Calu3 (cell line): ENCODE measurements around the gene CRY2. TPM values are rescaled to one million over a fixed set of nuclear protein-coding genes. Genes with fewer than 3 reads are reported as not detected.

Experiments used
- BruUV-seq: library from RNA; stranded (reverse); fragments of 400-500 nt; replicated peaks from 2 replicates; lab custom pipeline; 2021; lab: Mats Ljungman, UMichigan
- CTCF ChIA-PET: fragments of 300-600 bp; sonication (Branson Sonifier 250); formaldehyde crosslinking; loops from one replicate; lab custom pipeline; 2022; ENCODE audit warnings: antibody characterized with exemption; lab: Charles Lee
- DNase-seq: peaks from one replicate; pipeline ENCODE4 v3.0.0; 2022
- H3K27ac Mint-ChIP-seq: one replicate; pipeline ENCODE4 v1.8.0; 2022; ENCODE audit warnings: mixed read lengths; ENCODE audit not compliant: unreplicated experiment
- H3K27me3 Mint-ChIP-seq: one replicate; pipeline ENCODE4 v1.8.0; 2022; ENCODE audit warnings: mixed read lengths; ENCODE audit not compliant: unreplicated experiment
- H3K36me3 Mint-ChIP-seq: one replicate; pipeline ENCODE4 v1.8.0; 2022; ENCODE audit warnings: mild to moderate bottlenecking, moderate library complexity, mixed read lengths; ENCODE audit not compliant: insufficient read depth, unreplicated experiment
- H3K4me1 Mint-ChIP-seq: one replicate; pipeline ENCODE4 v1.8.0; 2022; ENCODE audit warnings: mild to moderate bottlenecking, low read depth, mixed read lengths; ENCODE audit not compliant: unreplicated experiment
- H3K4me3 Mint-ChIP-seq: one replicate; pipeline ENCODE4 v1.8.0; 2022; ENCODE audit warnings: mild to moderate bottlenecking, low read depth, moderate library complexity, mixed read lengths; ENCODE audit not compliant: unreplicated experiment
- H3K9me3 Mint-ChIP-seq: one replicate; pipeline ENCODE4 v1.8.0; 2022; ENCODE audit warnings: low read depth, mixed read lengths; ENCODE audit not compliant: unreplicated experiment
- CTCF ChIP-seq: fragments of 200-600 bp; IDR thresholded peaks from one replicate; pipeline ENCODE4 v1.8.0; 2022; ENCODE audit warnings: antibody characterized with exemption; ENCODE audit not compliant: unreplicated experiment
- intact Hi-C: fragments of 100-400 bp; cut with micrococcal nuclease; formaldehyde crosslinking; loops from one replicate; pipeline ENCODE4 v1.10.0; 2022; ENCODE audit not compliant: unreplicated experiment
- total RNA-seq: library from RNA; stranded (reverse); gene quantifications from 2 replicates; pipeline ENCODE4 v1.2.3, GENCODE V29; 2022

The CRY2 gene
- total RNA-seq, 1 experiment from 2014 or later, result 14.9 TPM

DNA sequence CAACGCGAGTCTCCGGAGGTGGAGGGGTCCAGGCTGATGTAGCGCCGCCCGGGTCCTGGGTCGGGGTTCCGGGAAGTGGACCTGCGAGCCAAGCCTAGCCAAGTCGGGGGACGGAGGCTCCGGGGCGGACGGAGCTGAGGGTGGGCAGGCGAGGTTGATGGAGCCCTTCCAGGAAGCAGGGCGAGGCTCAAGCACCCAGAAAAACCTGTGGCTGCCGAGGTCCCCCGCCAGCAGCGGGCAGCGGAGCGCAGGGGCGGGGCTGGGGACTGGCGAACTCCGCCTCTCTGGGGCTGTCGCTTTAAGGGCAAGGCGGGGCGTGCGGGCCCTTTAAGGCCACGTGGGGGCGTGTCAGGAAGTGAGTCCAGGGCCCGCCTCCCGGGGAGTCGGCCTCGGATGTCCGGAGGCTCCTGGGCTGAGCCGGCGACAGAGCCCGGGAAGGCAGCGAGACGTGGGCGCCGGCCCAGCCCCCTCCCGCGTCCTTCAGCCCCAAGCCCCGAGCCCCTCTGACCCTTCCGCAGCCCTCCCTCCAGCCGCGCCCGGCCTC, 42.4 kb upstream of the CRY2 start, which contains the start of gene SLC35C1:
TSS of gene SLC35C1 (plus strand) at position 389 of the 544 bp plus-strand sequence. CDS start 653 bp downstream, outside the sequence.
- peaks cover 37% of the 10 kb centered on the region for H3K36me3 Mint-ChIP-seq
- CTCF ChIA-PET, result interaction anchor here (0.9 to 2.2 kb wide), 2 partner anchors 33 to 38 kb away, joined by 3 to 7 read pairs; no protein-coding TSS in a partner anchor
- peak within 1 kb of the TSS; percentile 96 for H3K4me3 Mint-ChIP-seq
- peaks cover 3% of the 10 kb centered on the region for H3K9me3 Mint-ChIP-seq
- H3K27me3 Mint-ChIP-seq, result no peaks in the 10 kb centered on the region
- H3K27ac Mint-ChIP-seq, result peak within 1 kb of the TSS; percentile 84
- H3K4me1 Mint-ChIP-seq, result peaks cover 16% of the 10 kb centered on the region
- peak; percentile 98 for DNase-seq
- intact Hi-C loops, result loop anchor here (5.0 kb wide), 1 partner anchor 42 kb away; the partner anchor contains the start of gene CRY2
- no peak for TF ChIP-seq CTCF
- BruUV-seq, result no TSS peak

GRCh38 chr11:45805305-45806071, 41.8 kb upstream of the CRY2 start:
- peak; percentile 27 for DNase-seq
- peak overlapping the region; percentile 96 for H3K4me3 Mint-ChIP-seq
- TF ChIP-seq CTCF, result no peak
- CTCF ChIA-PET, result interaction anchor here (0.6 to 2.2 kb wide), 3 partner anchors 34 to 38 kb away, joined by 3 to 7 read pairs (median 6); no protein-coding TSS in a partner anchor
- no TSS peak for BruUV-seq
- H3K27ac Mint-ChIP-seq, result peak overlapping the region; percentile 84
- H3K9me3 Mint-ChIP-seq, result peaks cover 3% of the 10 kb centered on the region
- intact Hi-C loops, result loop anchor here (5.0 kb wide), 1 partner anchor 42 kb away; the partner anchor contains the start of gene CRY2
- peaks cover 40% of the 10 kb centered on the region for H3K36me3 Mint-ChIP-seq
- H3K27me3 Mint-ChIP-seq, result no peaks in the 10 kb centered on the region
- H3K4me1 Mint-ChIP-seq, result peaks cover 16% of the 10 kb centered on the region

DNA sequence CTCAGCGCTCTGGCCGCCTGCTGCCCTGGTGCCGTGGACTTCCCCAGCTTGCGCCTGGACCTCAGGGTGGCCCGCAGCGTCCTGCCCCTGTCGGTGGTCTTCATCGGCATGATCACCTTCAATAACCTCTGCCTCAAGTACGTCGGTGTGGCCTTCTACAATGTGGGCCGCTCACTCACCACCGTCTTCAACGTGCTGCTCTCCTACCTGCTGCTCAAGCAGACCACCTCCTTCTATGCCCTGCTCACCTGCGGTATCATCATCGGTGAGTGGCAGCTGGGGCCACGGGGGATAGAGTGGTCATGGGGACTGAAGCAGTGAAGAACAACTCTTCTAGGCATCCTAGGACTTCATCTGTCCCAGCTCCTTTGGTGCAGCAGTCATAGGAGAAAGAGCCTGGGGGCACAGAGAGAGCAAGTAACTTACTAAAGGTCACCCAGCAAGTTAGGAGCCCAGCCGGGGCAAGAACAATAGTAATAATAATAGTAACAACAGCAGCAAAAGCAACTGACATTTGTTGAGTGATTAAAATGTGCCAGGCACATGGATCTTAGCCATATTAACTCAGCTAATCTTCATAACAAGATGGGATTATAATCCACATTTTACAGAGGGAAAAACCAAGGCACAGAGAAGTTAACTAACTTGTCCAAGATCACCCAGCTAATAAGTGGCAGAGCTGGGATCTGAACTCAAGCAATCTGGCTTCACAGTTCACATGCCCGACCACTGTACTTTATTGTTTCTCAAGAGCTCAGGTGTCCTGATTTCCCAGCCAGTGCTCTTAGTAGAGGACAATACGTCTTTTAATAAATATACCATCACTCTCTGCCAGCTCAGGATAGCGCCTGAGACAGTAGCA, 41.0 kb upstream of the CRY2 start:
- BruUV-seq, result TSS peak; percentile 43
- peaks cover 16% of the 10 kb centered on the region for H3K4me1 Mint-ChIP-seq
- intact Hi-C loops, result loop anchor here (5.0 kb wide), 1 partner anchor 41 kb away; the partner anchor contains the start of gene CRY2
- no peak for DNase-seq
- H3K27me3 Mint-ChIP-seq, result no peaks in the 10 kb centered on the region
- no peaks in the 10 kb centered on the region for H3K9me3 Mint-ChIP-seq
- no peak for TF ChIP-seq CTCF
- CTCF ChIA-PET, result interaction anchor here (0.6 to 2.2 kb wide), 3 partner anchors 34 to 37 kb away, joined by 3 to 7 read pairs (median 6); no protein-coding TSS in a partner anchor
- peaks cover 43% of the 10 kb centered on the region for H3K36me3 Mint-ChIP-seq
- peak overlapping the region; percentile 96 for H3K4me3 Mint-ChIP-seq
- peak overlapping the region; percentile 84 for H3K27ac Mint-ChIP-seq
